Naive thymus-derived CD4-positive, alpha-beta T cell (primary cell): ENCODE measurements around the gene PPP6R3. TPM values are rescaled to one million over a fixed set of nuclear protein-coding genes. Genes with fewer than 3 reads are reported as not detected.

Source experiments
- ATAC-seq: fragments of 150-1000 bp; cut with Tn5 transposase; 2 replicates; pipeline ENCODE4 v1.10.0; 2021; ENCODE audit warnings: mild to moderate bottlenecking, moderate library complexity
- CTCF ChIA-PET: fragments of 350-600 bp; sonication (Branson Sonifier 250); formaldehyde crosslinking; loops from one replicate; lab custom pipeline; 2021; ENCODE audit warnings: antibody characterized with exemption; lab: Charles Lee
- POLR2A ChIA-PET: fragments of 350-600 bp; sonication (Branson Sonifier 250); formaldehyde crosslinking; loops from one replicate; lab custom pipeline; 2021; ENCODE audit warnings: antibody characterized with exemption, inconsistent platforms; lab: Charles Lee
- DNase-seq, 9 donors: peaks; one replicate each; pipeline versions ENCODE4 v3.0.0 to v3.0.0-alpha.2; 2020 to 2022; ENCODE audit warnings: mixed read lengths in 1 of 9
- H3K27ac ChIP-seq: one replicate; pipeline ENCODE4 v1.7.0; 2013; ENCODE audit warnings: mild to moderate bottlenecking, low read depth, low read length, moderate library complexity
- H3K27me3 ChIP-seq, 2 donors: one replicate each; pipeline ENCODE4 v1.7.0; 2013; ENCODE audit warnings: low read length in 2 of 2, mild to moderate bottlenecking in 2 of 2, moderate library complexity in 2 of 2; ENCODE audit not compliant: control insufficient read depth in 2 of 2, insufficient read depth in 2 of 2
- H3K36me3 ChIP-seq, 3 experiments: 1 replicate in 2 of 3; 2 replicates in 1 of 3; pipeline ENCODE4 v1.7.0; 2013; ENCODE audit warnings: low read length in 3 of 3, mild to moderate bottlenecking in 3 of 3, moderate library complexity in 1 of 3; ENCODE audit not compliant: insufficient read depth in 3 of 3, control insufficient read depth in 2 of 3
- H3K4me1 ChIP-seq, 2 donors: one replicate each; pipeline ENCODE4 v1.7.0; 2013; ENCODE audit warnings: low read length in 2 of 2, mild to moderate bottlenecking in 2 of 2, moderate library complexity in 1 of 2; ENCODE audit not compliant: control insufficient read depth in 2 of 2, insufficient read depth in 2 of 2
- H3K4me3 ChIP-seq: 2 replicates; pipeline ENCODE4 v1.7.0; 2013; ENCODE audit warnings: mild to moderate bottlenecking, low read length
- H3K9me3 ChIP-seq, 3 experiments: 1 replicate in 2 of 3; 2 replicates in 1 of 3; pipeline ENCODE4 v1.7.0; 2013; ENCODE audit warnings: low read length in 3 of 3; ENCODE audit not compliant: control insufficient read depth in 2 of 3
- H3K27ac Mint-ChIP-seq, 9 donors: one replicate each; pipeline ENCODE4 v1.8.0; 2020 to 2022; ENCODE audit warnings: mixed read lengths in 9 of 9, mild to moderate bottlenecking in 8 of 9, moderate library complexity in 5 of 9, inconsistent platforms in 2 of 9
- H3K27me3 Mint-ChIP-seq, 5 donors: one replicate each; pipeline ENCODE4 v1.8.0; 2021 to 2022; ENCODE audit warnings: mixed read lengths in 5 of 5, mild to moderate bottlenecking in 1 of 5
- H3K36me3 Mint-ChIP-seq, 5 donors: one replicate each; pipeline ENCODE4 v1.8.0; 2020 to 2022; ENCODE audit warnings: mixed read lengths in 5 of 5, mild to moderate bottlenecking in 3 of 5, inconsistent platforms in 1 of 5
- H3K4me1 Mint-ChIP-seq, 7 donors: one replicate each; pipeline ENCODE4 v1.8.0; 2020 to 2022; ENCODE audit warnings: mixed read lengths in 7 of 7, mild to moderate bottlenecking in 3 of 7, inconsistent platforms in 1 of 7
- H3K4me3 Mint-ChIP-seq, 10 donors: one replicate each; pipeline ENCODE4 v1.8.0; 2020 to 2022; ENCODE audit warnings: mild to moderate bottlenecking in 10 of 10, mixed read lengths in 10 of 10, moderate library complexity in 6 of 10, inconsistent platforms in 2 of 10
- H3K9me3 Mint-ChIP-seq, 11 donors: one replicate each; pipeline ENCODE4 v1.8.0; 2020 to 2022; ENCODE audit warnings: mixed read lengths in 11 of 11, mild to moderate bottlenecking in 4 of 11, inconsistent platforms in 1 of 11, moderate library complexity in 1 of 11
- intact Hi-C, 2 donors: fragments of 100-400 bp; cut with micrococcal nuclease; formaldehyde crosslinking; loops; one replicate each; pipeline ENCODE4 v1.15.1; 2023
- polyA plus RNA-seq, 2 donors: library from polyadenylated mRNA; unstranded; fragments of 300-500 nt; fragmentation: Illumina TruSeq; gene quantifications; one replicate each; pipeline ENCODE4 v1.2.3, GENCODE V29; 2021
- total RNA-seq, 6 experiments: library from RNA in 5 of 6; stranded (reverse) in 5 of 6; gene quantifications; 1 replicate in 5 of 6; 2 replicates in 1 of 6; pipeline ENCODE4 v1.2.3 and lab custom pipeline; 2021 to 2026

The PPP6R3 gene
- total and polyA plus RNA-seq, 7 experiments from 2014 or later = 43.5 to 159 (median 133) TPM

- no peaks in the 10 kb centered on the region for H3K27me3 ChIP-seq
- no peak overlapping the region for H3K27ac ChIP-seq
- no peaks in the 10 kb centered on the region for H3K9me3 ChIP-seq
- H3K36me3 Mint-ChIP-seq = peaks cover 0 to 5% (median 0%) of the 10 kb centered on the region in 5 donors
- CTCF ChIA-PET = no interaction called here
- ATAC-seq (no peak), DNase-seq (no peak)
- H3K4me1 ChIP-seq = no peaks in the 10 kb centered on the region
- H3K9me3 Mint-ChIP-seq = peaks cover 0 to 7% (median 2%) of the 10 kb centered on the region in 11 donors
- intact Hi-C loops = no loop called here
- H3K4me3 ChIP-seq = no peak overlapping the region
- peak overlapping the region in 1 of 9 donors; percentile 15 for H3K27ac Mint-ChIP-seq
- no peaks in the 10 kb centered on the region for H3K4me1 Mint-ChIP-seq
- POLR2A ChIA-PET = no interaction called here
- no peak overlapping the region for H3K4me3 Mint-ChIP-seq
- no peaks in the 10 kb centered on the region for H3K36me3 ChIP-seq
- H3K27me3 Mint-ChIP-seq = peaks cover 0 to 20% (median 7%) of the 10 kb centered on the region in 5 donors
These were observed 199.7 kb downstream of the PPP6R3 start for GRCh38 chr11:68660066-68660810.

- intact Hi-C loops = no loop called here
- Histone ChIP-seq H3K27ac (no peak overlapping the region), H3K36me3 (no peaks in the 10 kb centered on the region), H3K4me1 (no peaks in the 10 kb centered on the region), H3K9me3 (no peaks in the 10 kb centered on the region), H3K27me3 (no peaks in the 10 kb centered on the region), H3K4me3 (no peak overlapping the region)
- Mint-ChIP-seq H3K4me1 (no peaks in the 10 kb centered on the region), H3K27ac (no peak overlapping the region), H3K36me3 (no peaks in the 10 kb centered on the region), H3K27me3 (peaks cover 0 to 19% (median 5%) of the 10 kb centered on the region in 5 donors), H3K9me3 (peaks cover 0 to 3% (median 0%) of the 10 kb centered on the region in 11 donors), H3K4me3 (no peak overlapping the region)
- ATAC-seq (no peak), DNase-seq (no peak)
- CTCF ChIA-PET = no interaction called here
- POLR2A ChIA-PET = no interaction called here
These were observed 200.5 kb downstream of the PPP6R3 start for GRCh38 chr11:68661014-68661413.

GRCh38 chr11:68661697-68662603, 201.4 kb downstream of the PPP6R3 start:
- no peak for DNase-seq
- no peak overlapping the region for H3K4me3 ChIP-seq

GRCh38 chr11:68663482-68664010, 203.0 kb downstream of the PPP6R3 start:
- Mint-ChIP-seq H3K4me1 (no peaks in the 10 kb centered on the region), H3K36me3 (no peaks in the 10 kb centered on the region), H3K9me3 (peaks cover 0 to 3% (median 0%) of the 10 kb centered on the region in 11 donors), H3K4me3 (no peak overlapping the region), H3K27ac (no peak overlapping the region), H3K27me3 (peaks cover 0 to 10% (median 5%) of the 10 kb centered on the region in 5 donors)
- ATAC-seq (no peak), DNase-seq (no peak)
- Histone ChIP-seq H3K27ac (no peak overlapping the region), H3K36me3 (no peaks in the 10 kb centered on the region), H3K4me3 (no peak overlapping the region), H3K4me1 (no peaks in the 10 kb centered on the region), H3K27me3 (no peaks in the 10 kb centered on the region), H3K9me3 (no peaks in the 10 kb centered on the region)
- CTCF ChIA-PET = no interaction called here
- POLR2A ChIA-PET = no interaction called here
- intact Hi-C loops = no loop called here

More at GRCh38 chr11:68661697-68662603, 201.4 kb downstream of the PPP6R3 start:
- Mint-ChIP-seq H3K9me3 (peaks cover 0 to 3% (median 0%) of the 10 kb centered on the region in 11 donors), H3K27ac (no peak overlapping the region), H3K27me3 (peaks cover 0 to 14% (median 5%) of the 10 kb centered on the region in 5 donors), H3K4me3 (no peak overlapping the region), H3K4me1 (no peaks in the 10 kb centered on the region), H3K36me3 (no peaks in the 10 kb centered on the region)
- Histone ChIP-seq H3K9me3 (no peaks in the 10 kb centered on the region), H3K27me3 (no peaks in the 10 kb centered on the region), H3K36me3 (no peaks in the 10 kb centered on the region), H3K4me1 (no peaks in the 10 kb centered on the region), H3K27ac (no peak overlapping the region)
- CTCF ChIA-PET = no interaction called here
- intact Hi-C loops = no loop called here
- ATAC-seq = no peak
- POLR2A ChIA-PET = no interaction called here

GRCh38 chr11:68664141-68664540, 203.6 kb downstream of the PPP6R3 start:
- intact Hi-C loops = no loop called here
- Histone ChIP-seq H3K4me1 (no peaks in the 10 kb centered on the region), H3K4me3 (no peak overlapping the region), H3K36me3 (no peaks in the 10 kb centered on the region), H3K9me3 (no peaks in the 10 kb centered on the region), H3K27me3 (no peaks in the 10 kb centered on the region), H3K27ac (no peak overlapping the region)
- H3K4me1 Mint-ChIP-seq = no peaks in the 10 kb centered on the region
- H3K4me3 Mint-ChIP-seq = no peak overlapping the region
- ChIA-PET POLR2A (interaction anchor here (0.6 kb wide), 1 partner anchor 975 kb away, joined by 4 read pairs; no protein-coding TSS in a partner anchor), CTCF (no interaction called here)
- H3K36me3 Mint-ChIP-seq = no peaks in the 10 kb centered on the region
- DNase-seq (no peak), ATAC-seq (no peak)
- H3K27me3 Mint-ChIP-seq = peaks cover 0 to 10% (median 5%) of the 10 kb centered on the region in 5 donors
- no peak overlapping the region for H3K27ac Mint-ChIP-seq
- peaks cover 0 to 3% (median 0%) of the 10 kb centered on the region in 11 donors for H3K9me3 Mint-ChIP-seq

- no peaks in the 10 kb centered on the region for H3K27me3 ChIP-seq
- Mint-ChIP-seq H3K36me3 (no peaks in the 10 kb centered on the region), H3K27me3 (peaks cover 0 to 10% (median 5%) of the 10 kb centered on the region in 5 donors), H3K27ac (no peak overlapping the region), H3K4me3 (no peak overlapping the region), H3K9me3 (peaks cover 0 to 3% (median 0%) of the 10 kb centered on the region in 11 donors), H3K4me1 (no peaks in the 10 kb centered on the region)
- no peak overlapping the region for H3K27ac ChIP-seq
- ChIA-PET POLR2A (interaction anchor here (0.6 kb wide), 1 partner anchor 974 kb away, joined by 4 read pairs; no protein-coding TSS in a partner anchor), CTCF (no interaction called here)
- ATAC-seq (no peak), DNase-seq (no peak)
- no peaks in the 10 kb centered on the region for H3K9me3 ChIP-seq
- no peak overlapping the region for H3K4me3 ChIP-seq
- H3K36me3 ChIP-seq = no peaks in the 10 kb centered on the region
- no peaks in the 10 kb centered on the region for H3K4me1 ChIP-seq
- intact Hi-C loops = no loop called here
These were observed 204.4 kb downstream of the PPP6R3 start for GRCh38 chr11:68664906-68665305.
